ENCODE measurements around the gene ITGAV.

Gene ITGAV

DNA sequence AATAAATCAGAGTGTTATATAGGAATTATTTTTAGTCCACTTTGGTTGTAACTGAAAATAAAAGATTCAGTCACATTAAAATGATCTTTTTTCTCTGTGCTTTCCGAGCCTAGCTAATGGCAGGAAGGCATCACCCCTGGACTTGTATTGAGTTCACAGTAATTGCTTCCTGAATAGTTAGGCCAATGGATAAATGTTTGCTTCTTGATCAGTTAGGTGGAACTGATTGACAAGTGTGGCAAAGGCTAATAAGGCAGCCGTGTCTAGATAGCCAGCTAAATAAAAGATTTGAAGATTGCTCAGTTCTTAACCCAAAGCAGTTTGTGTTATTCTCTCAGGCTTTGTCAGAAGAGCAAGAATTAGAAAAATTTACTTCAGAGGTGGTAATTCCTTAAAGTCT lies 124.8 kb downstream of the ITGAV start:
- in situ Hi-C loops (cut with MboI; ENCODE audit: low sequenced_read_pairs): no loop called here

DNA sequence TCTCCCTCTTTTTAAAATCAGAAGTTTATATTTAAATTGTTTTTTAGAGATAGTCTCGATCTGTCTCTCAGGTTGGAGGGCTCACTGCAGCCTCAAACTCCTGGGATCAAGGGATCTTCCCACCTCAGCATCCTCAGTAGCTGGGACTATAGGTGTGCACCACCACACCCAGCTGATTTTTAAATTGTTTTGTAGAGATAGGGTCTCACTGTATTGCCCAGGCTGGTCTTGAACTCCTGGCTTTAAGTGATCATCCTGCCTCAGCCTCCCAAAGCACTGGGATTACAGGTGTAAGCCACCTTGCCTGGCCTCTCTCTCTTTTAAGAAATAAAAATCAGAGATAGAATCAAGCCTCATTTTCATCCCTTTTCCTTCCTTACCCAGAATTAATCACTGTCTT lies 126.1 kb downstream of the ITGAV start:
- in situ Hi-C loops (cut with MboI; ENCODE audit: low sequenced_read_pairs): no loop called here

DNA sequence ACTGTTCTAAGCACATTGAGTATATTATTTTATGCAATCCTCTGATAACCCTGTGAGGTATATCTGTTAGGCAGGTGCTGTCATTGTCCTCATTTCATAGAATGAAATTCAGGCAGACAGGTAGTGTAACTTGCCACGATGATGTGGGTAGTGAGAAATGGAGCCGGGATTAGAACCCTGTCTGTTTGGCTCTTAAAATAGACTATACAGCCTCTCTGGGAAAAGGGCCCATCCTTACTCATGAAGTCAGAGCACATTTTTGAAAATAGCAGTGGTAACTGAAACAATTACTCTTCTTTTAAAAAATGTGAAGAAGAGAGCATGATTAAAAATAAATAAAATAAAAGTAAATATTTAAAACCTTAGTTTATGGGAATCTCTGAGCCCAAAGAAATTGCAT lies 127.0 kb downstream of the ITGAV start:
- in situ Hi-C loops (cut with MboI; ENCODE audit: low sequenced_read_pairs): no loop called here

- in situ Hi-C loops (cut with MboI; ENCODE audit: low sequenced_read_pairs): no loop called here
Observed at GRCh38 chr2:186717320-186718007, 127.6 kb downstream of the ITGAV start.

- in situ Hi-C loops (cut with MboI; ENCODE audit: low sequenced_read_pairs): no loop called here
Observed at GRCh38 chr2:186718122-186718521, 128.3 kb downstream of the ITGAV start.

GRCh38 chr2:186718903-186719302 lies 129.0 kb downstream of the ITGAV start:
- in situ Hi-C loops (cut with MboI; ENCODE audit: low sequenced_read_pairs): no loop called here

GRCh38 chr2:186721956-186722355 lies 132.1 kb downstream of the ITGAV start:
- in situ Hi-C loops (cut with MboI; ENCODE audit: low sequenced_read_pairs): no loop called here

- in situ Hi-C loops (cut with MboI; ENCODE audit: low sequenced_read_pairs): no loop called here
Observed at GRCh38 chr2:186724736-186725135, 134.9 kb downstream of the ITGAV start.

DNA sequence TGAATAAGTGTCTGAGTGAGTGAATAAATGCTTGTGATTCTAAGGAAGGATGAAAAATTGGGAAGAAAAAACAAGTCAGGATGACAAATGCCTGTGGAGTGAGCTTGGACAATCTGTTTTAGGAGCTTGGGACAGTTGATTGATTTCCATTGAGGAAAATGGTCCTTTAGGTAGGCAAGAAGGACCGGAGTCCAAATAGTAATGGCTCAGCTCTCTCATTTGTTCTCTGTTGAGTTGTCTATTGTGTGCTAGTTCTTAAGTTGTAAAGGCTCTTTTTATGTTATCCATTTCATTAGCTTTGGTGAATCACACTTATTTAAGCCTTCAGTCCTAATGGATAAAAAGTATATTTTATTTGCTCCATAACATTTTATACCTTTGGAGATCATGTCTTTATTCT lies 135.9 kb downstream of the ITGAV start:
- in situ Hi-C loops (cut with MboI; ENCODE audit: low sequenced_read_pairs): no loop called here

GRCh38 chr2:186726938-186727337 lies 137.1 kb downstream of the ITGAV start:
- in situ Hi-C loops (cut with MboI; ENCODE audit: low sequenced_read_pairs): no loop called here

DNA sequence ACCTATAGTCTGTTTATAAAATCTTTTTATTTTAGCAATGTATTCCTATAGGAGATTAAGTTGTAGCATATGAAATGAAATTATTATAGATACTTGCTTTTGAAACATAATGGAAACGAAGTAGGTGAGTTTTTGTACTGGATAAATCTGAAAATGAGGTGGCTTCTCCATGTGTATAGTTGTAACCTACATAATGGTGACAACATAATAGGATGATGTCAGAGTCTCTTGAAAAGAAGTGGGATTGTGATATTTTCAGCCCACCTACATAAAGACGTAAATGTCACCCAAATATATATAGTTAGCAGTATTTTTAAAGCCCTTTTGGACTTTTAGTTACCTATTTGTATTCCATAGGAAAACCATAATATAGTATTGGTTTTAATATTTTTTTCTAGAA lies 138.8 kb downstream of the ITGAV start:
- in situ Hi-C loops (cut with MboI; ENCODE audit: low sequenced_read_pairs): no loop called here
